Thoracic aorta (tissue), 2 donors: ENCODE results near the gene FANCC. TPM values are rescaled to one million over a fixed set of nuclear protein-coding genes. Genes with fewer than 3 reads are reported as not detected.
"Not testable (repeated sequence)": the region's sequence is repeated elsewhere in the genome, so short reads cannot be mapped to it uniquely, and the experiment has no call there.

ENCODE experiments used
- ATAC-seq: fragments of 150-250 bp; one replicate; pipeline ENCODE4 v1.8.0; 2017; ENCODE audit warnings: low read depth; ENCODE audit not compliant: insufficient number of reproducible peaks, low FRiP score
- DNase-seq: peaks from one replicate; pipeline ENCODE4 v3.0.0-alpha.2; 2020; ENCODE audit warnings: low spot score
- H3K27ac ChIP-seq, 2 donors: fragments of 200-600 bp; sonication (generic); 1 replicate in 1 of 2; 2 replicates in 1 of 2; pipeline ENCODE4 v1.5.1; 2016; ENCODE audit warnings: mild to moderate bottlenecking in 2 of 2, moderate library complexity in 2 of 2
- H3K27me3 ChIP-seq: fragments of 200-600 bp; sonication (generic); replicated peaks from 2 replicates; pipeline ENCODE4 v1.6.0; 2016; ENCODE audit warnings: mild to moderate bottlenecking; ENCODE audit not compliant: insufficient read depth
- H3K36me3 ChIP-seq: fragments of 200-600 bp; sonication (generic); one replicate; pipeline ENCODE4 v1.5.1; 2016
- H3K4me1 ChIP-seq, 2 donors: fragments of 200-600 bp; sonication (generic); 1 replicate in 1 of 2; 2 replicates in 1 of 2; pipeline versions ENCODE4 v1.5.1 to v1.6.0; 2016; ENCODE audit warnings: low read depth in 2 of 2, mild to moderate bottlenecking in 1 of 2; ENCODE audit not compliant: control insufficient read depth in 1 of 2
- H3K4me3 ChIP-seq: fragments of 200-600 bp; sonication (generic); 2 replicates; pipeline ENCODE4 v1.5.1; 2016; ENCODE audit warnings: mild to moderate bottlenecking
- H3K9me3 ChIP-seq: fragments of 200-600 bp; sonication (generic); 2 replicates; pipeline ENCODE4 v1.5.1; 2016
- CTCF ChIP-seq: fragments of 200-600 bp; sonication (generic); IDR thresholded peaks from one replicate; pipeline ENCODE4 v1.5.1; 2019; ENCODE audit warnings: antibody characterized with exemption
- total RNA-seq, 2 donors: library from RNA; depleted of rRNA; stranded (reverse); fragments of >200 nt; gene quantifications; one replicate each; pipeline versions ENCODE4 v1.1.0 to v1.2.3, GENCODE V29; 2016

Gene FANCC
- total RNA-seq, 2 donors from 2014 or later = 5.7 to 9.6 TPM

- H3K4me1 ChIP-seq = no peaks in the 10 kb centered on the region
- H3K9me3 ChIP-seq = no peaks in the 10 kb centered on the region
- DNase-seq (no peak), ATAC-seq (no peak)
- H3K27ac ChIP-seq = no peak overlapping the region
- no peak for TF ChIP-seq CTCF
- H3K36me3 ChIP-seq = no peaks in the 10 kb centered on the region
- no peak overlapping the region for H3K4me3 ChIP-seq
- no peaks in the 10 kb centered on the region for H3K27me3 ChIP-seq
Measured at GRCh38 chr9:95204710-95205109, 112.8 kb downstream of the FANCC start.

- ATAC-seq = no peak
- no peak for TF ChIP-seq CTCF
- H3K9me3 ChIP-seq = no peaks in the 10 kb centered on the region
- H3K27ac ChIP-seq = no peak overlapping the region
- H3K4me1 ChIP-seq = no peaks in the 10 kb centered on the region
- H3K27me3 ChIP-seq = no peaks in the 10 kb centered on the region
- H3K4me3 ChIP-seq = no peak overlapping the region
- H3K36me3 ChIP-seq = no peaks in the 10 kb centered on the region
- DNase-seq = no peak
Measured at GRCh38 chr9:95204310-95204709, 113.2 kb downstream of the FANCC start.

- not testable (repeated sequence) for H3K4me3 ChIP-seq, H3K36me3 ChIP-seq, ATAC-seq, DNase-seq, H3K27me3 ChIP-seq, H3K27ac ChIP-seq, H3K4me1 ChIP-seq, H3K9me3 ChIP-seq
Measured at GRCh38 chr9:95203019-95203418, 114.5 kb downstream of the FANCC start.

- Histone ChIP-seq H3K27me3 (no peaks in the 10 kb centered on the region), H3K4me1 (peaks cover 13 to 14% of the 10 kb centered on the region in 2 donors), H3K9me3 (no peaks in the 10 kb centered on the region), H3K36me3 (no peaks in the 10 kb centered on the region), H3K27ac (no peak overlapping the region), H3K4me3 (no peak overlapping the region)
- DNase-seq (no peak), ATAC-seq (no peak)
- TF ChIP-seq CTCF = no peak
Measured at GRCh38 chr9:95202076-95202681, 115.3 kb downstream of the FANCC start.

GRCh38 chr9:95201206-95201605 is 116.3 kb downstream of the FANCC start:
- no peaks in the 10 kb centered on the region for H3K27me3 ChIP-seq
- no peaks in the 10 kb centered on the region for H3K36me3 ChIP-seq
- no peak for DNase-seq
- ATAC-seq = no peak
- no peak overlapping the region for H3K4me3 ChIP-seq
- no peak for TF ChIP-seq CTCF
- H3K4me1 ChIP-seq = peaks cover 17 to 21% of the 10 kb centered on the region in 2 donors
- H3K9me3 ChIP-seq = no peaks in the 10 kb centered on the region
- H3K27ac ChIP-seq = no peak overlapping the region

- Histone ChIP-seq H3K27me3 (no peaks in the 10 kb centered on the region), H3K4me1 (peaks cover 17 to 21% of the 10 kb centered on the region in 2 donors)
Measured at GRCh38 chr9:95197692-95198271, 119.7 kb downstream of the FANCC start.

More at GRCh38 chr9:95197692-95198271, 119.7 kb downstream of the FANCC start:
- ATAC-seq (peak; percentile 86), DNase-seq (no peak)
- no peaks in the 10 kb centered on the region for H3K36me3 ChIP-seq
- no peak overlapping the region for H3K4me3 ChIP-seq
- H3K27ac ChIP-seq = peak overlapping the region; percentile 39 to 53
- TF ChIP-seq CTCF = no peak
- H3K9me3 ChIP-seq = no peaks in the 10 kb centered on the region
